HG02970 (cell line): ENCODE data around the gene NR1D2.
"Not testable (repeated sequence)": the region's sequence is repeated elsewhere in the genome, so short reads cannot be mapped to it uniquely, and the experiment has no call there.

ENCODE experiments used
- ATAC-seq: cut with Tn5 transposase; IDR thresholded peaks from one replicate; pipeline ENCODE4 v1.9.1; 2021; ENCODE audit warnings: mild to moderate bottlenecking, moderate library complexity, moderate number of reproducible peaks; ENCODE audit not compliant: unreplicated experiment, low FRiP score

Gene NR1D2

DNA sequence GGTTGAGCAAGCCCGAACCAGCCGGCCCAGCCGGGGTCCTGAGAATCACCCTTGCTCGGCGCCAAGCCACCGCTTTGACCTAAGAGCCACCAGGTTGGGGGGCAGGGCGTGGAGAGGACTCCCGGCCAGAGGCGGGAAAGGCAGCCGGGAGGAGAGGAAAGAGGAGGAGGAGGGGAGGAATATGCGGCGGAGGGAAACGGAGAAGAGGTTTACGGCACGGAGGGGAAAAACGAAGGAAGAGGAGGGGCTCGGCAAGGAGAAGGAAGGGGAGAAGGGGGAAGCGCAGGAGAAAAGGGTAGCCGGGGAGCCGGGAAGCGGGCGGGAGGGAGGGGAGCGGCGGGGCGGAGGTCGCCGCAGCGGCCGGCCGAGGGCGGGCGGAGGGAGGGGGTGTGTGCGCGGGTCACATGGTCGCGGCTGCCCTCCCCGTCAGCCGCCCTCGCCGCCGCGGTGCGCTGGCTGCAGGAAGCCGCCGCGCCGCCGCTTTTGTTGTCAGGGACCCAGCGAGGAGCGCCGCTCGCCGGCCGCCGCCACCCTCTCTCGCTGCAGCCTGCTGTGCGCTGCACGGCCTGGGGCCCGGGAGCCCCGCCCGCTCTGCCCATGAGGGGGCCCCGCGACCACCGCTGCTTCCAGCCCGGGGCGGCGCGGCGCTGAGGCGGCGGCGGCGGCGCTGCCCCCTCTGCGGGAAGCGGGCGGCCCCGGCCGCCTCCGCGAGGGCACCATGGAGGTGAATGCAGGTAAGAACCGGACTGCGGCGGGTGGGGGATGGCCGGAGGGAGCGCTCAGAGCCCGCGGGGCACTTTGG is at the start of gene NR1D2:
Gene NR1D2, plus strand, starts transcription at position 426 of the 802 bp plus-strand sequence. Its CDS starts 293 bp downstream, at position 719.
- peak; percentile 45 for ATAC-seq

DNA sequence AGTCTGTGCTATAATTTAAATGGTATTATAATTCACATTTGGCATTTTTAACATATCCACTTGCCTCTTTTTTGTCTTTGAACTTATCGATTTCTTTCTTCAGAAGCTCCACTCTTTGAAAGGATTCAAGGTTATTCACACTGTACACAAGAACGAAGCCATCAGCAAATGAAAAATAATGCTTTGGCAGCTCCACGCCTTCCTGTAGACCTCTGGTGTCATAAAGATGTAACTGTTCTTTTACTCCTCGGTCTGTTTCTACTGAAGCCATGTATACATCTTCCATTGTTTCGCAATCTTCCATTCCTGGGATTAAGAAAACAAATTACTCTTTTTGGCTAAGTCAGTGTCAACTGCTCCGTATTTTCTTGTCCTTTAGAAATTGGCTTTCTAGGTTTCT is 44.3 kb upstream of the NR1D2 start:
- no peak for ATAC-seq

DNA sequence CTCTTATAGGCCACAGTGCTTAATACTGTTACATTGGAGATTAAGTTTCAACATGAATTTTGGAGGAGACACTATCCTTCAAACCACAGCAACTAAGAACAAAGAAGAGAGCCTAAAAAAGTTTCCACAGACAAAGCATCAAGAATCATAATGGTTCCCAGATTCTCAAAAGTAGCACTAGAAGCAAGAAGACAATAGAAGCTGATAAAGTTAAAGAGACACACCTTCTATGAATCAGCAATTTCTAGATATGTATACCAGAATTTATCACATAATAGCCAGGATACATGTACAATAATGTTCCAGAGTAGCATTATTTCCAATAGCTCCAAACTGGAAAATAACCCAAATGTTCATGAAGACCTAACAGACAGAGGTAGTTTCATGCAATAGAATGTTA is 40.5 kb upstream of the NR1D2 start:
- ATAC-seq: no peak

DNA sequence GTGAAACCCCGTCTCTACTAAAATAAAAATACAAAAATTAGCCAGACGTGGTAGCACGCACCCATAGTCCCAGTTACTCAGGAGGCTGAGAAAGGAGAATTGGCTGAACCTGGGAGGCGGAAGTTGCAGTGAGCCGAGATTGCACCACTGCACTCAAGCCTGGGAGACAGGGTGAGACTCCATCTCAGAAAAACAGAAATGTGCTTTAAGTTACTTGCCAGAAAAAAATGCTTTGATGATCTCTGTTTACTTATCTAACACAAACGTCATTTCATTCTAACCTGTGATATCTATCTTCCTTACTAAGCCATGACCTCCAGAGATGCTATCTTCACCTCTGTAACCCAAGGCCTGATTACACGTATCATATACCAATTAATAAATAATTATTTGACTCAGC is 35.7 kb upstream of the NR1D2 start:
- no peak for ATAC-seq

DNA sequence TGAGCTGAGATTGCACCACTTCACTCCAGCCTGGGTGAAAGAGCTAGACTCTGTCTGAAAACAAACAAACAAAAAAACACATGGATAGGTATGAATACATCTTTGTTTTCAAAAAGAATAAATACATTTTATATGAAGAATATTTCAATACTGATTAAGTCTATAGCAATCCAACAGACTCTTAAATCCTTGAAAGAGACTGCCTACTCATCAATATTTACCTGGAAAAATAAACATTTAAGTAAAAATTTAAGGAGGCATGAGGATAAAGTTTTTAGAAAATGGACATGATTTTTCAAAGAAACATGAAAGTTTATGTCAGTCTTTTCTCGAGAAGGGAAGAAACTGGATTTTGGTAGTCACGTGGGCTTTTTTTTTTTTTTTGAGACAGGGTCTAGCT is 33.7 kb upstream of the NR1D2 start:
- ATAC-seq: no peak

DNA sequence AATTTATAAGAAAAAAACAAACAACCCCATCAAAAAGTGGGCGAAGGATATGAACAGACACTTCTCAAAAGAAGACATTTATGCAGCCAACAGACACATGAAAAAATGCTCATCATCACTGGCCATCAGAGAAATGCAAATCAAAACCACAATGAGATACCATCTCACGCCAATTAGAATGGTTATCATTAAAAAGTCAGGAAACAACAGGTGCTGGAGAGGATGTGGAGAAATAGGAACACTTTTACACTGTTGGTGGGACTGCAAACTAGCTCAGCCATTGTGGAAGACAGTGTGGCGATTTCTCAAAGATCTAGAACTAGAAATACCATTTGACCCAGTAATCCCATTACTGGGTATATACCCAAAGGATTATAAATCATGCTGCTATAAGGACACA is 32.8 kb upstream of the NR1D2 start:
- ATAC-seq: not testable (repeated sequence)

DNA sequence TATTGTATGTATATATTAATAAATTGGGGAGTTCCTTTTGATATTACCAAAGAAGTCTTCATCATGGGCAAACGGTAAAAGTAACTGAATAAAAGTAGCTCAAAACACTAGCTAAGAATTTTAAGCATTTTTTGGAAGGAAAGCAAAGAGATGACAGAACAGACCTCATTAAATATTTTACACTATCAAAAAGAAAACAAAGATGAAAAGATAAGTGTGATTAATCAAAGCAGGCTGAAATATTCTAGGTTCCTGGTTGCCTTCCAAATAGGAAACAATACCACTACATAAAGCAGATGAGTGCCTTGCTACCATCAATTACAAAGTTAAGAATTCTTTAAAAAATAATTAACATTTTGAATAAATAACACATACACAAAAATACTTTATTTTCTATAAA is 31.9 kb upstream of the NR1D2 start:
- ATAC-seq: no peak

DNA sequence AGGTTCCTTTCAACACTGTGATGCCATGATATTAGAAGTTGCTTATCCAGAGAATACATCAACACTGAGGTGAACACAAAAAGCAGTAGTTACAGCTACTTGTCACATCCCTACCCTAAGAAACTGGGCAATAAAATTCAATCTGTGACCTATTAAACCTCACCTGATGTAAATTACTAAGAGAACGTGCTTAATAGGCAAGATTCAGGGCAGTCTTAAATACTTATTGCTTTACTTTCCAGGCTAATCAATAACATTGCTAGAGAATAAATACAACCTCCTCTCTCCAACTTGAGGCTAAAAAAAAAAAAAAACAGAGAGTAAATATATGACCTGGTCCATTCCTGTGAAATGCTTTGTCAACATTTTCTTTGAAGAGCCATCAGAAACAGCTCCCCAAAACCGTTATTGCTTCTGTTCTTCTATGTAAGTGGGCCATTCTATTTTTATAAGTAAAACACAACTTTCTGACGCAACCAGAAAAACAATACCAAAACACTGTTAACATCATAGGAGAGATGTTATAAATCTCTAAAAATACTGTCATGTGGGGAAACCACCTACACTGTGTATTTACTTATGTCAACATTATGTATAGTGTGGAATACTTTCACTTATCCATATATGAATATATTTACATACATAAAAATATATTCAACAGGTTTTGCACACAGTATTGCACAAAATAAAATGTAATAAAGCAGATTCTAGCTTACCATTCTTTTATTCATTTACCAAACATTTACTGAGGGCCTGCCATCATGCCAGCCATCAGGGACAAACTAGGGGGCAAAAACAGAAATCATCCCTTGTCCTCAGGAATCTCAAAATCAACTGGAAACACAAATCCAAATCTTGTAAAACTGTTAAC is 31.0 kb upstream of the NR1D2 start:
- ATAC-seq: no peak

DNA sequence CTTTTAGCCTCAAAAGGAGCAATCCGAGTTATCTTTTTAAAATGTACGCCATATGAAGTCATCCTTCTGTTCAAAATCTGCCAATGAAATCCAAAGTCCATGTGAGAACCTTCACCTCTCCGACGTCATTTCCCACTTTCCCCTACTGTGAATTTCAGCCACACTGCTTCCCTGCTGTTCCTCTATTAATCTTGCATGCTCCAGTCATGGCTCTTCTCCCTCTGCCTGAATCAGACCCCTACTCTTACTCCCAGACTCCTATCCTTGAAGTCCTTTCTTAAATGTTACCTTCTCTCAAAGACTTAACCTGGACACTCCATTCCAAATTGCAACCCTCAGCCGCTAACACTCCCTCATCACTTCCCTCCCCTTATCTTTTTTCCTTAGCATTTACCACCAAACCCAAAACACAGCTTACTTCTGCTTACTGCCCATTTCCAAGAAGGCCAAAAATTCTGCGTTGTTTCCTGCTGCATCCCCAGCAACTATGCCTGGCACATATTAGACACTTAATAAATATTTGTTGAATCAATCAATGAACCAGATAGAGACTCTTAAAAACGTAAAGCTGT is 29.5 kb upstream of the NR1D2 start:
- ATAC-seq: no peak

DNA sequence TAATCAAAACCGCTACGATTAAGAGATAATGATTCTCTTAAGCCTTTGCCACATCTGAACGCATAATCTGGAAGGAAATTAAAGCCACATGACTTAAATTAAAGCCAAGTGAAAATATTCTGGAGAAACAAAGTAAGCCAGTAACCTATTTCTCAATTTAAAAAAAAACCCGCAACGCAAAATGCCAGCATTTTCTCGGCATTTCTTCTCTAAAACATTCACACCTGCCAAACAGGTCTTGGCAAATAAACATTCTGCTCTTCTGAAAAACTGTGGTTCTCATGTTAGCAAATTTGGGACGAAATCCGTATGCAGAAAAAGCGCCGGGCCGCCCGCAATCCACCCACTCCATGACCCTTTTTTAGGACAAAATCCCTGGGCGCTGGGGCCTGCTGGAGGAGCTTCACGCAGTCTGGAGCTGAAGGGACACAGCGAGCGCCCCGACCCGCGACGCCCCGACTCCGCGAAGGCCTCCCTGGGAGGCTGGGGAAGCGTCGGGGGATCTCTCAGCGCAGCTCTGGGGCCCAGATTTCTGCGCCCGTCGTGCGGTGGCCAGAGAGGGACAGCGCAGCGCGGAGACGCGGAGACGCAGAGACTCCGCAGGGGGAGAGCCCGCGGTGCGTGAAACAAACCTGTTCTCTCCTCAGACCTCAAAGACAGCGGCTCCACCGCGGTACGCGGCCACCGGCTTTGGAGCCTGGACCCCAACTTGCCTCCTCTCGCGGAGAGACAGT is 28.8 kb upstream of the NR1D2 start:
- ATAC-seq: peak; percentile 38

DNA sequence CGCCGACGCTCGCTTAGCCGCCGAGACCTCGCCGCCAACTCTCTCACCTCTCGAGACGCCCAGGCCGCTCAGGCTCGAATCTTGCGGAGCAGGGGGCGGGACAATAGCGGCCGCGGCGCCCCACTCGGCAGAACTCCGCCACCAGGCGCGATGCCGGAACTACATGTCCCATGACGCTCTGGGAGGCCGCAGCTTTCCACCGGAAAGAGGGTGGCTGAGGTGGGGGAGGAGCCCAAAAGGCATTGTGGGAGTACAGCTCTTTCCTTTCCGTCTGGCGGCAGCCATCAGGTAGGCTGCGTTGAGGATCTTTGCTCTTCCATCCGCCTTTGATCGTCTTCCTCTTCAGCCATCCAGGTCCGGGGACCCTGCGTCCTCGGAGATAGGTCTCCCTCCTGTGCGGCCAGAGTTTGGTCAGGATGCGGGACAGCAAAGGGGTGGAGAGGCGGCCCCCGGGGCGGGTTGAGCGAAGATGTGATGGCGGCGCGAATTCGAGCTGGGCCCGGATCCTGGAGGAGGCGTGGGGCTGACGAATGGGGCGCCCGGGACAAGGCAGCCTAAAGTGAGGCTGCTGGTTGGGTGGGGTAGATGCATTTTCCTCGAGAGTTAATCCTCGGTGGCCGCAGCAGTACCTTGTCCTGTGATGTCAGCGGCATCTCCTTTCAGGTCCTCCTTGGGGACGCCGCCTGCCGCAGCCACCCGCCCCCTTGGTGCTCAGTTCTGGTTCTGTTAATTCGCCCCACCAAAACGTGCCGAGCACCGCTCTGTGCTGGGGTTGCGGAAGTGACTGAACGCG is 28.0 kb upstream of the NR1D2 start, which contains the start of the genes NKIRAS1 and RPL15:
Gene NKIRAS1, minus strand, starts transcription at position 105 of the 793 bp plus-strand sequence. CDS start 6,086 bp downstream, outside the sequence.
Gene RPL15, plus strand, starts transcription at position 247 of the 793 bp plus-strand sequence. CDS start 728 bp downstream, outside the sequence.
- peak; percentile 96 for ATAC-seq

DNA sequence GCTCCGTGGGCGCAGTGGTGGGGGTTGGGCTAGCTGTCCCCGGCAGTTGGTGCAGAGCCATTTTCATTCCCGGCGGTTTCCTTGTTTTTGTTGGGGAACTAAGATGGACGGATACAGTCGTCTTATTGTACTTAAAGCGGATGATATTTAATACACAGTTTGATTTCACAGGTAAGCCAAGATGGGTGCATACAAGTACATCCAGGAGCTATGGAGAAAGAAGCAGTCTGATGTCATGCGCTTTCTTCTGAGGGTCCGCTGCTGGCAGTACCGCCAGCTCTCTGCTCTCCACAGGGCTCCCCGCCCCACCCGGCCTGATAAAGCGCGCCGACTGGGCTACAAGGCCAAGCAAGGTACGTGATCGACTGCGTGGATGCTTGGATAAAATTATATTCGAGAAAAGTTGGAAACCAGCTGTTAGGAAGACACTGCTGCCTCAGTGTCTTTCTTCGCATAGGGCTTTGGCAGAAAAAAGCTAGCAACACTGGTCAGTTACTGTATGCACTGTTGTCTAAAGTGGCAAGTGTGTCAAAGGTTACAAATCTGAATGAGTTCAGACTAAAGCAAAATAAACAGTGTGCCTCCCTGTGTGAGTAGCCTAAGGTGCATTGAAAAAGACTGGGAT is 27.3 kb upstream of the NR1D2 start:
- ATAC-seq: not testable (repeated sequence)

DNA sequence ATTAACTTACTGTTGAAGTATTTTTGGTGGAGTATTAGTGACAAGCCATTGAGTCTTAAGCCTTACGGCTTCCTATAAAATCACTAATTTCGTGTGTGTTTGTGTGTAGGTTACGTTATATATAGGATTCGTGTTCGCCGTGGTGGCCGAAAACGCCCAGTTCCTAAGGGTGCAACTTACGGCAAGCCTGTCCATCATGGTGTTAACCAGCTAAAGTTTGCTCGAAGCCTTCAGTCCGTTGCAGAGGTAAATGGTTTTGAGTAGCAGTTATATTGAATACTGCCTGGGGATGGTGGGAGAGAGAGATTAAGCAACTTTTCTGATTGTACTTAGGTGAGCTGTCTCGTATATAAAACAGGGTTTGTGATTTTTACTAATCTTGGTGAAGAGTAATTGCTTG is 26.8 kb upstream of the NR1D2 start:
- ATAC-seq: not testable (repeated sequence)

DNA sequence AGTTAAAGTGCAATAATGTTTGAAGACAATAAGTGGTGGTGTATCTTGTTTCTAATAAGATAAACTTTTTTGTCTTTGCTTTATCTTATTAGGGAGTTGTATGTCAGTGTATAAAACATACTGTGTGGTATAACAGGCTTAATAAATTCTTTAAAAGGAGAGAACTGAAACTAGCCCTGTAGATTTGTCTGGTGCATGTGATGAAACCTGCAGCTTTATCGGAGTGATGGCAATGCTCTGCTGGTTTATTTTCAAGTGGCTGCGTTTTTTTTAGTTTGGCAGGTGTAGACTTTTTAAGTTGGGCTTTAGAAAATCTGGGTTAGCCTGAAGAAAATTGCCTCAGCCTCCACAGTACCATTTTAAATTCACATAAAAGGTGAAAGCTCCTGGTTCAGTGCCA is 25.5 kb upstream of the NR1D2 start:
- ATAC-seq: no peak

DNA sequence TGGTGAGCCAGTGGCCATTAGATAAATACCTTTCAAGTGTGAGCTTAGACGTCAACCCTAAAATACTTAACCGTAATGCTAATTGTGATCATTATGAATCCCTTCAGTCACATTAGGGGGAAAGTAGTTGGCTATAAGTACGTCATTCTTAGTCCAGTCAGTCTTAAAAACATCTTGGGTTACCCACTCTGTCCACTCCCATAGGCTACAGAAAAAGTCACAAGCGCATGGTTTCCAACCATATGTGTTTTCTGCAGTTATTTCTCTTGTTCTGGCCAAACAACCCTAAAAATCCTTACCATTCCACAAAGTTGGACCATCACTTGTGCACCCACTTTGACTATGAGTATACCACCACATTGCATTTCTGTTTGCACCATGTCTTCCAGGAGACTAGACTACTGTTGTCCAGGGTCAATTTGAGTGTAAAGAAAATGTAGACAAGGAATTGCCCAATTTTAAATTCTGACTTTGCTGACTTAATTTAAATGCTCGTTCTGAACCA is 24.9 kb upstream of the NR1D2 start:
- ATAC-seq: no peak

DNA sequence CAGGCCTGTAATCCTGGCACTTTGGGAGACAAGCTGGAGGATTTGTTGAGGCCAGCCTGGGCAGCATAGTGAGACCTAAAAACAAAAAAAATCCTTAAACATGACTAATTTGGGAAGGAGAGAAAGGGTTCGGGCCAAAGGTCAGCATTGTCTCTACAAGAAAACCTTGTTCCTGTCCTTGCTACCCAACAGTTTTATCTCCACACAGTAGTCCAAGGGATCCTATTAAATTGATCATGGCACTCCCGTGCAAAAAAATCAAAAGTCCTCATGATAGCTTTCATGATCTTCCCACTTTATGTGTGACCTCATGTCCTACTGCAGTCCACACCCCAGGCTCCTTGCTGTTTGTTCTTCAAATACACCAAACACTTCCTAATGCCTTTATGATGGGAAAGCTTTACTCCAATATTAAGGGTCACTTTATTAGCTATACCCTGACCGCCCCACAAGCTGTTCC is 24.0 kb upstream of the NR1D2 start:
- ATAC-seq: no peak

DNA sequence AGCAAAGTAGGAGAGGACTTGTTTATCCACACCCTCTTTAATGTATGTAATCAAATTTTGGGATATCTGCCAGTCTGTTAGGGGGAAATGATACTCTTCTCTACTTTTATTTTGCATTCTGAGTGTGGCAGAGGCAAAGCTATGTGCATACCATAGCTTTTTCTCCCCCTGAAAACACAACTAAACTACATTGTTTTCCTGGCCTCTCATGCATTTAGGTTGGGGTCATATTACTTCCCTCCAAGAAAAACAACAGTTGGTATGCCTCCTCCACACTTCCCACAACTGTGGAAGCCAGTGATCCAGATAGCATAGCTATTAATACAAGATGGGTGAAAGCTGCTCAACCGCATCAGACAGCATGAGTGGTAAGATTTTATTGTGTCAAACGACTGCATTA is 21.3 kb upstream of the NR1D2 start:
- no peak for ATAC-seq

DNA sequence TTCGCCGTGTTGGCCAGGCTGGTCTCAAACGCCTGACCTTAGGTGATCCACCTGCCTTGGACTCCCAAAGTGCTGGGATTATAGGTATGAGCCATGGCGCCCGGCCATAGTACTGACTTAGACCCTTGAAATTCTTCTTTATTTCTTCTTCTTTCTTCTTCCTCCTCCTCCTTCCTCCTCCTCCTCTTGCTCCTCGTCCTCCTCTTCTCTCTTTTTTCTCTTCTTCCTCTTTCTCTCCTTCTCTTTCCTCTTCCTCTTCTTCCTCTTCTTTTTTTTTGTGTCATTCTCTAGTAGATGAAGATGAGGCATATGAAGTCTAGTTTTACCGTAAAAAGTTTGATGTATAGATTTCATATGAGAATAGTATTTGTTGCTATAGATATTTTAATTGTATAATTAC is 18.8 kb upstream of the NR1D2 start:
- ATAC-seq: no peak

DNA sequence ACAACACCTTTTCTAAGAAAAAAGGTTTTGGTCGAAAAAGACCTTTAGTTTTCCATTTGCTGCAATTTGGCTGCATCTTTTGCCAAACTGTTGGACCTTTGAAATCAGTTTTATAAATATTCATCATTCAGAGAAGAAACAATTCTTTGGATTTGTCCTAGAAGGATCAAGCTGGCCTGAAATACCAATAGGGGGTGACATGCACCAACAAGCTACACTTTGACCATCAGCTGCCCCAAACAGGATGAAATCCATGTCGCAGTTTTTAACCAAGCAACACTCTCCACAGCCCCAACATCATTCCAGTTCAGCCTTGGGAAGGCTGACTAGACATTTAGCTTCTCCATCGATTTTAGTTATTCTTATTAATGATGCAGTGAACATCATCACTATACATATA is 18.4 kb upstream of the NR1D2 start:
- ATAC-seq: no peak
